ENCODE measurements around the gene MACROD2.
"Not testable (repeated sequence)": the region's sequence is repeated elsewhere in the genome, so short reads cannot be mapped to it uniquely, and the experiment has no call there.

Gene MACROD2

DNA sequence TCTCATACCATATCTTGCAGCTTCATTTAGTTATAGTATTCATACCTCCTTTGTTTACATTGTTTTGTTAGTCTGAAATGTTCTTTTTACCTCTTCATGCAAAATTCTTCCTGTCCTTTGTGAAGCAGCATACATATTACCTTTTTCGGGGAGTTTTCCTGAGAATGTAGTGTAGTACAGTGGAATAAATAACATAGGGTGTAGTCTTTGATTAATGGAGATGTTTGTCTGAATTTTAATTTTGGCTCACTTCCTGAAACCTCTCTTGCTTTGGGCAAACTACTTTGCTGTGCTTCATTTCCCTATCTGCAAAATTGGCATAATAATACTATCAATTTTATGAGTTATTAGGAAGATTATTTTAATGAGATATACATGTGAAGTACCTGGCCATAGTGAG, 5.6 kb downstream of the MACROD2 start:
- H3K9ac ChIP-seq (ENCODE audit: low read length in 2 of 2): no peak overlapping the region
- H3K4me3 ChIP-seq (ENCODE audit: low read length in 2 of 2): no peak overlapping the region
- no peak overlapping the region for H3K27ac ChIP-seq (ENCODE audit: low read length)
- H3K36me3 ChIP-seq (ENCODE audit: control insufficient read depth in 2 of 2, insufficient read depth in 2 of 2, low read length in 2 of 2): no peaks in the 10 kb centered on the region
- H3K9me3 ChIP-seq (ENCODE audit: control insufficient read depth in 2 of 2, low read length in 2 of 2): no peaks in the 10 kb centered on the region
- H3K27me3 ChIP-seq (ENCODE audit: control insufficient read depth in 1 of 2, insufficient read depth in 2 of 2, low read length in 2 of 2): no peaks in the 10 kb centered on the region
- H3K4me1 ChIP-seq (ENCODE audit: control insufficient read depth, insufficient read depth, low read length): peaks cover 4% of the 10 kb centered on the region

- H3K27me3 ChIP-seq (ENCODE audit: control insufficient read depth in 1 of 2, insufficient read depth in 2 of 2, low read length in 2 of 2): no peaks in the 10 kb centered on the region
Measured at GRCh38 chr20:14005996-14006395, 10.7 kb downstream of the MACROD2 start.

DNA sequence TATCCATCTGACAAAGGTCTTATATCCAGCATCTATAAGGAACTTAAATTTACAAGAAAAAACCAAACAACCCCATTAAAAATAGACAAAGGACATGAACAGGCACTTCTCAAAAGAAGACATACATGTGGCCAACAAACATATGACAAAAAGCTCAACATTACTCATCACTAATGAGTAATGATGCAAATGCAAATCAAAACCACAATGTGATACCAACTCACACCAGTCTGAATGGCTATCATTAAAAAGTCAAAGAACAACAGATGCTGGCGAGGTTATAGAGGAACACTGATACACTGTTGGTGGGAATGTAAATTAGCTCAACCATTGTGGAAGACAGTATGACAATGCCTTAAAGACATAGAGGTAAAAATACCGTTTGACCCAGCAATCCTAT, 13.9 kb downstream of the MACROD2 start:
- Histone ChIP-seq H3K27me3 (ENCODE audit: control insufficient read depth in 1 of 2, insufficient read depth in 2 of 2, low read length in 2 of 2) (no peaks in the 10 kb centered on the region), H3K9me3 (ENCODE audit: control insufficient read depth in 2 of 2, low read length in 2 of 2) (no peaks in the 10 kb centered on the region), H3K36me3 (ENCODE audit: control insufficient read depth in 2 of 2, insufficient read depth in 2 of 2, low read length in 2 of 2) (no peaks in the 10 kb centered on the region), H3K9ac (ENCODE audit: low read length in 2 of 2) (no peak overlapping the region), H3K4me1 (ENCODE audit: control insufficient read depth, insufficient read depth, low read length) (no peaks in the 10 kb centered on the region), H3K27ac (ENCODE audit: low read length) (no peak overlapping the region), H3K4me3 (ENCODE audit: low read length in 2 of 2) (no peak overlapping the region)

More at GRCh38 chr20:14005996-14006395, 10.7 kb downstream of the MACROD2 start:
- H3K9ac ChIP-seq (ENCODE audit: low read length in 2 of 2): no peak overlapping the region
- no peaks in the 10 kb centered on the region for H3K36me3 ChIP-seq (ENCODE audit: control insufficient read depth in 2 of 2, insufficient read depth in 2 of 2, low read length in 2 of 2)
- no peaks in the 10 kb centered on the region for H3K9me3 ChIP-seq (ENCODE audit: control insufficient read depth in 2 of 2, low read length in 2 of 2)
- no peaks in the 10 kb centered on the region for H3K4me1 ChIP-seq (ENCODE audit: control insufficient read depth, insufficient read depth, low read length)
- H3K27ac ChIP-seq (ENCODE audit: low read length): no peak overlapping the region
- H3K4me3 ChIP-seq (ENCODE audit: low read length in 2 of 2): no peak overlapping the region

- H3K36me3 ChIP-seq (ENCODE audit: control insufficient read depth in 2 of 2, insufficient read depth in 2 of 2, low read length in 2 of 2): no peaks in the 10 kb centered on the region
- no peak overlapping the region for H3K9ac ChIP-seq (ENCODE audit: low read length in 2 of 2)
- no peak overlapping the region for H3K4me3 ChIP-seq (ENCODE audit: low read length in 2 of 2)
- no peak overlapping the region for H3K27ac ChIP-seq (ENCODE audit: low read length)
- H3K4me1 ChIP-seq (ENCODE audit: control insufficient read depth, insufficient read depth, low read length): no peaks in the 10 kb centered on the region
- no peaks in the 10 kb centered on the region for H3K27me3 ChIP-seq (ENCODE audit: control insufficient read depth in 1 of 2, insufficient read depth in 2 of 2, low read length in 2 of 2)
- peaks cover 0 to 5% of the 10 kb centered on the region in 2 donors for H3K9me3 ChIP-seq (ENCODE audit: control insufficient read depth in 2 of 2, low read length in 2 of 2)
Measured at GRCh38 chr20:14012671-14013070, 17.4 kb downstream of the MACROD2 start.

DNA sequence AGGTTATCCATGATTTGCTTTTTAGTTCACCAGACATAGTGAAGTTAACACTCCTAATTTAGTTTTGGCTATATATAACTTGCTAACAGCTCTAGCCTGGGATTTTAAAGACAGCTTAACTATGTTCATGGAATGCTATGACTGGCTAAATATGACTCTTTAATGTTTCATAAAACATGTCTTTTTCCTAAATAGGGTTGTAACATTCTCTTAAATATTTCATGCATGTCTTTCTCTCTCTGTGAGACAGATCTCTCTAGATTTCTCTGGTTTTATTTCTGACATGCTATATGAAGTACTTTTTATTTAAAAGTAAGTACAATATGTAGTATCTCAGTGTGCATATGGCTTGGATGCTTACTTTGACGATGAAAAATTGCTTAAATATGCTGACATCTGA, 35.7 kb downstream of the MACROD2 start:
- Histone ChIP-seq H3K9me3 (ENCODE audit: control insufficient read depth in 2 of 2, low read length in 2 of 2) (no peaks in the 10 kb centered on the region), H3K27ac (ENCODE audit: low read length) (no peak overlapping the region), H3K4me3 (ENCODE audit: low read length in 2 of 2) (no peak overlapping the region), H3K4me1 (ENCODE audit: control insufficient read depth, insufficient read depth, low read length) (no peaks in the 10 kb centered on the region), H3K9ac (ENCODE audit: low read length in 2 of 2) (no peak overlapping the region), H3K36me3 (ENCODE audit: control insufficient read depth in 2 of 2, insufficient read depth in 2 of 2, low read length in 2 of 2) (no peaks in the 10 kb centered on the region), H3K27me3 (ENCODE audit: control insufficient read depth in 1 of 2, insufficient read depth in 2 of 2, low read length in 2 of 2) (no peaks in the 10 kb centered on the region)

DNA sequence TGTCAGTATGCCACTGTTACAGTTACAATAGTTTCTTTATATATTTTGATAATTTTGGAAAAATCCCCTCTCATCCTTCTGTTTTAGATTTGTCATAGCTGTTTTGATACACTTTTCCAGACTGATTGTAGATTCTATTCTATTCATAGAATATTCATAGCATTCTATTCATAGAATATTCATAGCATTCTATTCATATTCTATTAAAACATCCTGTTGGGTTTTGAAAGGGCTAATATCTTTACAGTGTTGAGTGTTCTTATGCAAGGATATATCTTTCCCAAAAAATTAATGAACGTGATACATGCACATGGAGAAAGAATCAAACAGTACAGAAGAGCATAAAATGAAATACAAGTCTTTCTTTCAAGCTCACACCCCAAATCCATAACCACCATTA, 38.0 kb downstream of the MACROD2 start:
- Histone ChIP-seq H3K27ac (ENCODE audit: low read length) (no peak overlapping the region), H3K4me1 (ENCODE audit: control insufficient read depth, insufficient read depth, low read length) (no peaks in the 10 kb centered on the region), H3K4me3 (ENCODE audit: low read length in 2 of 2) (no peak overlapping the region), H3K9ac (ENCODE audit: low read length in 2 of 2) (no peak overlapping the region), H3K36me3 (ENCODE audit: control insufficient read depth in 2 of 2, insufficient read depth in 2 of 2, low read length in 2 of 2) (no peaks in the 10 kb centered on the region), H3K9me3 (ENCODE audit: control insufficient read depth in 2 of 2, low read length in 2 of 2) (no peaks in the 10 kb centered on the region), H3K27me3 (ENCODE audit: control insufficient read depth in 1 of 2, insufficient read depth in 2 of 2, low read length in 2 of 2) (no peaks in the 10 kb centered on the region)

- H3K27ac ChIP-seq (ENCODE audit: low read length): no peak overlapping the region
- no peak overlapping the region for H3K9ac ChIP-seq (ENCODE audit: low read length in 2 of 2)
- no peak overlapping the region for H3K4me3 ChIP-seq (ENCODE audit: low read length in 2 of 2)
- H3K27me3 ChIP-seq (ENCODE audit: control insufficient read depth in 1 of 2, insufficient read depth in 2 of 2, low read length in 2 of 2): no peaks in the 10 kb centered on the region
- H3K4me1 ChIP-seq (ENCODE audit: control insufficient read depth, insufficient read depth, low read length): no peaks in the 10 kb centered on the region
- no peaks in the 10 kb centered on the region for H3K9me3 ChIP-seq (ENCODE audit: control insufficient read depth in 2 of 2, low read length in 2 of 2)
- H3K36me3 ChIP-seq (ENCODE audit: control insufficient read depth in 2 of 2, insufficient read depth in 2 of 2, low read length in 2 of 2): no peaks in the 10 kb centered on the region
Measured at GRCh38 chr20:14036567-14036966, 41.3 kb downstream of the MACROD2 start.

DNA sequence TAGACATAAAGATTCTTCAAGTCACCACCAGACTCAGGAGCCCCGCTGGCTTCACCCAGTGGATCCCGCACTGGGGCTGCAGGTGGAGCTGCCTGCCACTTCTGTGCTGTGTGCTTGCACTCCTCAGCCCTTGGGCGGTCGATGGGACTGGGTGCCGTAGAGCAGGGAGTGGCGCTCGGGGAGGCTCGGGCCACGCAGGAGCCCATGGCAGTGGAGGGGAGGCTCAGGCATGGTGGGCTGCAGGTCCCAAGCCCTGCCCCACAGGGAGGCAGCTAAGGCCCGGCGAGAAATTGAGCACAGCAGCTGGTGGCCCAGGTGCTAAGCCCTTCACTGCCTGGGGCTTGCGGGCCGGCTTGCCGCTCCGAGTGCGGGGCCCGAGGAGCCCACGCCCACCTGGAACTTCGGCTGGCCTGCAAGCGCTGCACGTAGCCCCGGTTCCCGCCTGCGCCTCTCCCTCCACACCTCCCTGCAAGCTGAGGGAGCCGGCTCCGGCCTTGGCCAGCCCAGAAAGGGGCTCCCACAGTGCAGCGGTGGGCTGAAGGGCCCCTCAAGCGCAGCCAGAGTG, 49.5 kb downstream of the MACROD2 start:
- H3K9me3 ChIP-seq (ENCODE audit: control insufficient read depth in 2 of 2, low read length in 2 of 2); H3K4me3 ChIP-seq (ENCODE audit: low read length in 2 of 2); H3K4me1 ChIP-seq (ENCODE audit: control insufficient read depth, insufficient read depth, low read length); H3K9ac ChIP-seq (ENCODE audit: low read length in 2 of 2); H3K27ac ChIP-seq (ENCODE audit: low read length); H3K36me3 ChIP-seq (ENCODE audit: control insufficient read depth in 2 of 2, insufficient read depth in 2 of 2, low read length in 2 of 2); H3K27me3 ChIP-seq (ENCODE audit: control insufficient read depth in 1 of 2, insufficient read depth in 2 of 2, low read length in 2 of 2): not testable (repeated sequence)

DNA sequence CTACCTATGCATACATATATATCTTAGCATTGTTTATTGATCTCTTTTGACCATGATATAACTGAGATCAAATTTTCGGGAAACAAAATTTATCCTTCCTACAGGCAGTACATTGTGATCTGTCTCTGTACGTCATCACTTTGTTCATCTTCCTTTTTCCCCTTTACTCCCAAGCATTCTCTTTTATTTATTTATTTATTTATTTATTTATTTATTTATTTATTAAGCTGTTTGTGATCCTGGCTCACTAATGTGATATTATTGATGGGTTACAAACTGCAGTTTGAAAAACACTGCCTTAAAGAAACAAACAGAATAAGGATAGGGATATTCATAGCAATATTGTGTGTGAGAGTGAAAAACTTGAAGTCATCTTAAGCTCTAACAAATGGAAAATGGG, 51.2 kb downstream of the MACROD2 start:
- no peaks in the 10 kb centered on the region for H3K27me3 ChIP-seq (ENCODE audit: control insufficient read depth in 1 of 2, insufficient read depth in 2 of 2, low read length in 2 of 2)

GRCh38 chr20:14049111-14049510, 53.8 kb downstream of the MACROD2 start:
- no peaks in the 10 kb centered on the region for H3K4me1 ChIP-seq (ENCODE audit: control insufficient read depth, insufficient read depth, low read length)
- no peak overlapping the region for H3K27ac ChIP-seq (ENCODE audit: low read length)
- no peaks in the 10 kb centered on the region for H3K36me3 ChIP-seq (ENCODE audit: control insufficient read depth in 2 of 2, insufficient read depth in 2 of 2, low read length in 2 of 2)
- no peaks in the 10 kb centered on the region for H3K27me3 ChIP-seq (ENCODE audit: control insufficient read depth in 1 of 2, insufficient read depth in 2 of 2, low read length in 2 of 2)
- H3K9me3 ChIP-seq (ENCODE audit: control insufficient read depth in 2 of 2, low read length in 2 of 2): no peaks in the 10 kb centered on the region
- no peak overlapping the region for H3K9ac ChIP-seq (ENCODE audit: low read length in 2 of 2)
- H3K4me3 ChIP-seq (ENCODE audit: low read length in 2 of 2): no peak overlapping the region

More for the DNA sequence above, 51.2 kb downstream of the MACROD2 start:
- H3K36me3 ChIP-seq (ENCODE audit: control insufficient read depth in 2 of 2, insufficient read depth in 2 of 2, low read length in 2 of 2): no peaks in the 10 kb centered on the region
- H3K4me1 ChIP-seq (ENCODE audit: control insufficient read depth, insufficient read depth, low read length): no peaks in the 10 kb centered on the region
- no peaks in the 10 kb centered on the region for H3K9me3 ChIP-seq (ENCODE audit: control insufficient read depth in 2 of 2, low read length in 2 of 2)
- no peak overlapping the region for H3K9ac ChIP-seq (ENCODE audit: low read length in 2 of 2)
- H3K27ac ChIP-seq (ENCODE audit: low read length): no peak overlapping the region
- no peak overlapping the region for H3K4me3 ChIP-seq (ENCODE audit: low read length in 2 of 2)

DNA sequence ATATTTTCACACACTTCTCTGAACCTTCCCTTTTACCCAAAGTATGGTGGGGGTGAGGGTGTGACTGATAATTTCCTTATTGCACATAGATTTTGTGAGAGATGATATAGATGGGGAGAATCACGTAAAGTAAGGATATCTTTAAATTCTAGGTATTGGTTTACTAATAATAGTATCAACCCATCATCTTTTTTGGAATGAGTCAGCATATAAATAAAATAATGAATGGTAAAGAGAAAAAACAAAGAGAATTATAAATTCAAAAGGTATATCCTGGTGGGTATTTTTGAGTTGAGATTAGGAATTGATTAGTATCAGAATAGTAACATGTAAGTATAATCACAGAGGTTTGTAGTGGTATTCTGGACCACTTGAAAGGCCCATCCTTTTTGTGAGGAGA, 56.1 kb downstream of the MACROD2 start:
- no peak overlapping the region for H3K9ac ChIP-seq (ENCODE audit: low read length in 2 of 2)
- H3K4me3 ChIP-seq (ENCODE audit: low read length in 2 of 2): no peak overlapping the region
- no peaks in the 10 kb centered on the region for H3K36me3 ChIP-seq (ENCODE audit: control insufficient read depth in 2 of 2, insufficient read depth in 2 of 2, low read length in 2 of 2)
- H3K27ac ChIP-seq (ENCODE audit: low read length): no peak overlapping the region
- peaks cover 3% of the 10 kb centered on the region for H3K4me1 ChIP-seq (ENCODE audit: control insufficient read depth, insufficient read depth, low read length)
- H3K27me3 ChIP-seq (ENCODE audit: control insufficient read depth in 1 of 2, insufficient read depth in 2 of 2, low read length in 2 of 2): no peaks in the 10 kb centered on the region
- no peaks in the 10 kb centered on the region for H3K9me3 ChIP-seq (ENCODE audit: control insufficient read depth in 2 of 2, low read length in 2 of 2)
